Tongue (tissue), 2 donors: ENCODE measurements around the gene GPC5. TPM values are rescaled to one million over a fixed set of nuclear protein-coding genes. Genes with fewer than 3 reads are reported as not detected.
"Not testable (repeated sequence)": the region's sequence is repeated elsewhere in the genome, so short reads cannot be mapped to it uniquely, and the experiment has no call there.

Source experiments
- DNase-seq: peaks from one replicate; pipeline ENCODE4 v3.0.0-alpha.2; 2015
- total RNA-seq: library from RNA; depleted of rRNA; stranded (reverse); fragments of >200 nt; gene quantifications from one replicate; pipeline ENCODE4 v1.2.3, GENCODE V29; 2014

The GPC5 gene
- total RNA-seq = 5.4 TPM

DNA sequence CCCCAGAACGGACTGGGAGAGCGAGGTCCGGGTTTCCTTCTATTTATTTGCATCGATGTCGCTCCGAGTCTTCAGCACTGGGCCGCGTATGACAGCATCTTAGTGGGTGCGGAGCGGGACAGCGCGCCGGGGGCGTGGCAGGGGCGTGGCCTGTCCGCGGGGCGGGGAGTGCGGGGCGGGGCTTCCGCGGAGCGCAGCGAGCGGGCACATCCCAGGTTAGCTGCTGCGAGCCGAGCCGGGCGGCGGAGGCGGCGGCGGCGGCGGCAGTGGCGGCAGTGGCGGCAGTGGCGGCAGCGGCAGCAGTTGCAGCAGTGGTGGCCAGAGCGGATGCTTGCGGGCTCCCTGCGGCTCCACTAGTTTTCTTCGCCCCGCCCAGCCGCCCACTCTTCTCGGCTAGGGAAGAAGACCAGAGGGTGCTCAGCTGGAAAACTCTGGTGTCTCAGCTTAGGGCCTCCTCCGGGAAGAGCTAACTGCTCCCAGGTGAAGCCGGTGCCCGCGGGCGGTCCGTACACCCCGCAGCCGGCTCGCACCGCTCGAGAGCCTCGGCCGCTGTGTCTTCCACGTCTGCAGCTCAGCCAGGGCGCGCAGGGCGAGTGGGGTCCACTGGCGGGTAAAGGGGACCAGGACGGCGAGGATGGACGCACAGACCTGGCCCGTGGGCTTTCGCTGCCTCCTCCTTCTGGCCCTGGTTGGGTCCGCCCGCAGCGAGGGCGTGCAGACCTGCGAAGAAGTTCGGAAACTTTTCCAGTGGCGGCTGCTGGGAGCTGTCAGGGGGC is at the start of gene GPC5:
Gene GPC5 (plus strand): TSS at position 209 of the 776 bp plus-strand sequence.
- peak; percentile 83 for DNase-seq

DNA sequence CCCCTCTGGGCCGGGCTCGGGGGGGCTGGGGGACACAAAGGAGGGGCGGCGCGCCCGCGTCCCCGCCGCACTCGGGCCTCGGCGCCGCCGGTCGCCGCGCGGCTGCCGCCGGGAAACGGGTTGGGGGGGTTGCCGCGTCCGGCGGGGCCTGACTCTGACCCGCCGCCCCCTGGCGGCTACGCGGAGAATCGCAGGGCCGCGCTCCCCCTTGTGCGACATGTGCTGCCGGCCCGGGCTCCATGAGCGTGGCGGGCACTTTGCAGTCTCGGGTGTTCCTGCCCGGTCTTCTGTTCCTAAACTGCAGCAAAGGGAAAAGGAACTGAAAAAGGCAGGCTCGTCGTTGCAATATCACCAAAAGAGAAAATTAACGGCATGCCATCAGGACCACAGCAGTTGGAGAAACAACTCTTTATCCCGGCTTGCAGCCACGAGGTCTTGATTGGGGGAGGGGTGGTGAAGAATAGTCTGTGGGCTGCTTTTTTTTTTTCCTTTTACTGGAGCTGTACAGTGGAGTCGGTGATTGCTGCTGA is 49.5 kb upstream of the GPC5 start:
- DNase-seq = peak; percentile 95

DNA sequence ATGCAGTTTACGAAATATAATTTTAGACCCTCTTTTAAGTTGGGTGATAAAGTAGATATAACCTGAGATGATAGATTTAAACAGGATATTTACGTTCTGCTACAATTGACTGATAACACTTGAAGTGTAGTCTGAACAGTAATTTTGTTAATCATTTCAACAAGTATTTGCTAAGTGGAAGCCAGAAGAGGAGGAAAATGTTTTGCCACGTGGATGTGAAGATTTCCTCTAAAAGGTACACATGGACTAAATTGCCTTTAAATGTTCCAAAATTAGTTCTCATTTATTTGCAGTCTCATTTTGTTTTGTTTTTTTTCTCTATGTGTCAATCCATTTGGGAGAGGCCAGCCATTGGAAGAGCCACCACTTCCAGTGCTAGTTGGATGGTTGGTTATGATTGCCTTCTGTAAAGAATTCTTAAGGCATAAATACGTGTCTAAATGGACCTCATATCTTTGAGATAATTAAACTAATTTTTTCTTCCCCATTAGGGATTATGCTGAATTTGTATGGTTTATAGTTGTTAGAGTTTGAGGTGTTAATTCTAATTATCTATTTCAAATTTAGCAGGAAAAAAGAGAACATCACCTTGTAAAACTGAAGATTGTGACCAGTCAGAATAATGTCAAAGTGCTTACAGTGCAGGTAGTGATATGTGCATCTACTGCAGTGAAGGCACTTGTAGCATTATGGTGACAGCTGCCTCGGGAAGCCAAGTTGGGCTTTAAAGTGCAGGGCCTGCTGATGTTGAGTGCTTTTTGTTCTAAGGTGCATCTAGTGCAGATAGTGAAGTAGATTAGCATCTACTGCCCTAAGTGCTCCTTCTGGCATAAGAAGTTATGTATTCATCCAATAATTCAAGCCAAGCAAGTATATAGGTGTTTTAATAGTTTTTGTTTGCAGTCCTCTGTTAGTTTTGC is 48.2 kb upstream of the GPC5 start:
- peak; percentile 10 for DNase-seq

GRCh38 chr13:91351123-91351522 is 47.3 kb upstream of the GPC5 start:
- no peak for DNase-seq

- DNase-seq = no peak
Observed at GRCh38 chr13:91351980-91352379, 46.4 kb upstream of the GPC5 start.

DNA sequence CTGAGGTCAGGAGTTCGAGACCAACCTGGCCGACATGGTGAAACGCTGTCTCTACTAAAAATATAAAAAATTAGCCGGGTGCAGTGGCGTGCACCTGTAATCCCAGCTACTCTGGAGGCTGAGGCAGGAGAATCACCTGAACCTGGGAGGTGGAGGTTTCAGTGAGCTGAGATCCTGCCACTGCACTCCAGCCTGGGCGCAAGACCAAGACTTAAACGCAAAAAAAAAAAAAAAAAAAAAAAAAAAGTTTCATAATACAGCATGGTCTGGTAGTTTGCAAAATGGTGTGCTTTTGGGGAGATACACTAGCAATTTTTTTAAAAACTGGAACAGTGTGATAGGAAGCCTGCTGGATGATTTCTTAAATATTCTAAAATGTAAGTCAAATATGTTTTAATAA is 45.5 kb upstream of the GPC5 start:
- not testable (repeated sequence) for DNase-seq

DNA sequence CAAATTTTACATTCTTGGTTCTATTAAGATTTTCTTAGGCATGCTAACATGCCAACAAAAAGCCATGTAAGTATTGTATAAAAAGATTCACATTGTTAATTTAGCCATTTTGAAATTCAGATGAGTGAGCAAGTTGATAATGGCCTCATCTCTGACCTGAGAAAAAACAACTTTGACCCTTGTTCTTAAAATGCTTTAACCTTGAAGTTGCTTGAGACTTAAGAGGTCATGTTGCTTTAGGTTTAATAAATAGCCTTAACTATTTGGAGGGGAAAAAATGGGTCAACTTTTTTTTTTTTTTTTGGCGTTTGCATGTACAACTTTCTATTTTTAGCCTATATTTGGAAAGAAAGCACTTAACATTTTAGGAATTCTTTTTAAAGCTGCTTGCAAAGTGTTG is 44.9 kb upstream of the GPC5 start:
- DNase-seq = no peak

GRCh38 chr13:91355099-91355825 is 43.2 kb upstream of the GPC5 start:
- DNase-seq = no peak

DNA sequence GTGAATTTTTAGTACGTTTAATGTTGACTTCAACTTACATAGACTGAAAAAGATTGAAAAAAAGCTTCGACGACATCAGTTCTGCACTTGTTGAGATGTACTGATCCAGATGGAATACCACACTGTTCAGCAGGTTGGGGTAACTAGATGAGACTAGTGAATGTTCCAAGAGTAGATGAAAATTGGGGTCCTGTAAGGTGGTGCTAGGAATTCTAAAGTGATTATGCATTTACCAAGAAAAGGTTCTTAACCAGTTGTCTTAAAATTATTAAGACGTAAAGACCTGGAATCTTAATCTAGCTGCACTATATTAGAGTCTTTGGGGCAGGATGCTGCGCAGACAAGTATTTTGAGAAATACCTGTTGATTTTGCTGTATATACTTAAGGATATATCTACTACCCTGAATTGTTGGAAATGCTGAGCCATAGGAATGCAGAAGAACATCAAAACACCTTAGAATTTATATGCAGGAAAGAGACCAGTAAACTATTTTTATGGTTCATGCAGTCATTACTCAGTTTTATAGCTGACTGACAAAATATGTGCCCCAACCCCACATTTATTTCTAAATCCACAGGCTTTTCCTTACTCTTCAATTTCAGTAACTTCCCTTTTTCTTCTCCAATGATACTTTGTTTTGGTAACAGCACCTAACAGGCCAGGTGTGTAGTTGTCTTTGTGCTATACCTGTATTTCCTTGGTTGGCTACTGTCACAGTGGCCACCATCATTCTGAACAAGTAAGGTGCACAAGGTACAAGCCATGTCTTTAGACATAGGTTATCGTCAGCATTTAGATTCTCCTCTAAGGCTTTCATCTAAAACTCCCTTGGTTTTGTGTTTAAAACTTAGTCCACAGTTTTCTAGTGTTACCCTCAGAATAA is 42.4 kb upstream of the GPC5 start:
- DNase-seq = no peak

GRCh38 chr13:91356919-91357612 is 41.4 kb upstream of the GPC5 start:
- no peak for DNase-seq

DNA sequence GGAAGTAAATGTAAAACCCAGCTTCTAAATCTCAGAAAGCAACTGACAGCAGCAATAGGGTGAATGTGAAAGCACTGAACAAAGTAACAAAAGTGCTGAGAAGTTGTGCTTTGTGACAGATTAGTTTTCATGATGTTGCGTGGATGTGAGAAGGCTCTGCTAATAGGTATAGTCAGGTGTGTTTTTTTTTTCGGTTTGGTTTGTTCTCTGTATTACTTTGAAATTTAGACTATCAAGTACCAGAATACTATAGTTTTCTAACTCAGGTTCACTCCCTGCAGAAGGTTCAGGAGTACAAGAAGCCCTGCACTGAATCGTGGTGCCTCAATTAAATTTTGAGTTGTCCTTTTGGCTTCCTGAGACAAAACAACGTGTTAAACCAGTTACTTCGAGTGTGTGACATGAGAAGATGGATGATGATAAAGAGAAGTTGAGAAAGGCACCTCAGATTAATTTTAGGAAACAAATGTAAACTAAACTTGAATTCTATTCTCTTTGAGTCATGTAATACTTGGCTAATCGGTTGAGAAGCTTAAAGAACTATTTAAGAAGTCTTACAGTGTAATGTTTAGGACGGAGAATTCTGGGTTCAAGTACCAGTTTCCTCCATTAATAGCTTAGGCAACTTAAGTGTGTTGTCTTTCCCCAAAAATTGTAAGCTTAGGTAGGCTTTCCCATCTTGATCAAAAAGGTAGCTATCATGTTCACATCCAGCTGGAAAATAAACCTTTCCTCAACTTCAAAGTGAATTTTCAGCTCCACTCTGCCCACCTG is 40.6 kb upstream of the GPC5 start:
- DNase-seq = no peak

DNA sequence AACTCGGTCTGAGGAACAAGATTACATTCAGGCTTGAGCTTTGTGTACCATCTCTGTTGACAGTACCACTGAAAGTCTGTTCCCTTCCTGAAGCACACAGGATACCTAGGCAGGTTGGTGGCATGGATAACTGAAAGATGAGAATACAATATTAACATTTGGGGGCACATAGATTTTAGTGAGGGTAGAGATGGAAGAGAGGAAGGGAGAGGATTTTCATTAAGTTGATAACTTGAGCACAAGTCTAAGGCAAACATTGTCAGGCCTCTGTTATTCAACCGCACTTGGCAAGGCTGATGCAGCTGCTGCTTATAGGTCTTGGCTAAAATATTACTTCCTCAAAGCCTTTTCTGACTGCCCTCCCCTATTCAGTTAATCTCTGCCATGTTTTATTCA is 40.0 kb upstream of the GPC5 start:
- peak; percentile 27 for DNase-seq

GRCh38 chr13:91359111-91359510 is 39.3 kb upstream of the GPC5 start:
- DNase-seq = no peak

DNA sequence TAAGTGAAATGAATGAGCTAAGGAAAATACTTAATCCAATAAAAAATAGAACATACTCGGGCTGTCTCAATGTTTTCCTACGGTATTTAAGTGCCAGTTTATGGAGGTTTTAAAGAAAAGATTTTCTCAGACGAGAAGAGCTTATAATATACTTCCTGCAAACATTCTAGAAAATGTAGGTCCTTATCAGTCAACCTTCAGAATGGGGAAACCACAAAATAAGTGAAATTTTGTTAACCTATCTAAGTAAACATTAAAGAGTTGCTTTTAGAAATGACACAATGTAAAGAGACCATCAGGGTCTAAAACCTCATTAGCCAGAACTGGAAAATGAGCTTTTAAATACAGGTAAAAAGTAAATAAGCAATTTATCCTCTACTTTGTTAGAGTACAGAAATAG is 38.8 kb upstream of the GPC5 start:
- no peak for DNase-seq

- DNase-seq = no peak
Observed at GRCh38 chr13:91360246-91360751, 38.1 kb upstream of the GPC5 start.

DNA sequence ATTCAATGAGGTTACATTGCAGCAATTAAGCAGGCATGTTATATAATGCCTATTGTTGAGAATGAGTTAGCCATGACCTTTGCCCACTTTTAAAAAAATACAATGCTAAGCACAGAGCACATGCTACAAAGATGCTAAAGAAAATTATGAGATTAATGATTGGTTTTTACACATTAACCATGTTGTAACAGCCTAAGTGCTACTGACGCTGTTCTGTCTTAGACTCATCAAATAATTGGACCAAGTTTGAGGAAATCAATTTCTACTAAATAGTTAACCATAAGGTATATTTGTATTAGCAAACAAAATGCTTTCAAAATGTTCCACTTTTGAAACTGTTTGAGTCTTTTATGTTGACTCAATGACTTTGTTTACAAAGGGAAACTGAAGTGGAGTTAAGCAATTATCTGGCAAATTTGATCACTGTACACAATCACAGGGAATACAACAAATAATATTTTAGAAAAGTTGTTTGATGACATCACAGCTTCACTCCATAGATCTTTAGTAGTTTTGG is 36.6 kb upstream of the GPC5 start:
- no peak for DNase-seq

DNA sequence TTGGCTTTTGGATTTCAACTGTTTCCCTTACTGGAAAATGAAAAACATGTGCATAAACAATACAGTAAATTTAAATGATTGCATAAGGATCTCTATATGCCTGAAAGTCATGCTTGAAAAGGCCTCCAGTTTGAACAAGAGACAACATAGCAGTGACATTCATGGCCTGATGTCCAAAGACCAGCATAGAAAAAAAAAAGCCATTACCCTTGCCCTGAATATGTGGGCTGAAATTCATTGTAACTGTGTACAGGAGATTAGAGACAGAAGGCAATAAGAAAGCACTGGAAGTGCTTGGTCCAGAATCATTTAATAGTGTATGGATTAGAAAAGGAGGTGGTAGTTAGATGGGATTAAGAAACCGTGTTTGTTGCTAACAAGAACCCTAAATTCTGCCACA is 35.5 kb upstream of the GPC5 start:
- no peak for DNase-seq

DNA sequence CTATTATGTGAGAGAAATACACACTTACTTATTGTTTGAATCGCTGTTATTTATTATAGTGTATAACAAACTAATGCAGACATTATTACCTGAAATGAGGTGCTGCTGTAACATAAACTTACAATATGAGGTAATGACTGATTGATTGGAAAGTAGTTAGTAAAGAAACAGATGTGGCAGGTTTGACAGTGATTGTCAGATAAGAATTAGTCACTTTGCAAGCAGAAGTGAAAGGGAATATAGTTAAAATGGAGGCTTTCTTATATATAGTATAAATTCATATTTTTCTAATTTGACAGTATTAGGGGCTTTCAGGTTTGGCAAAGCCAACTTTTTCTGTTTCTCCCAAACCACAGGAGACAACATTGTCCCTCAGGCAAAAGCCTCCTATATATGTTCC is 30.3 kb upstream of the GPC5 start:
- DNase-seq = no peak

DNA sequence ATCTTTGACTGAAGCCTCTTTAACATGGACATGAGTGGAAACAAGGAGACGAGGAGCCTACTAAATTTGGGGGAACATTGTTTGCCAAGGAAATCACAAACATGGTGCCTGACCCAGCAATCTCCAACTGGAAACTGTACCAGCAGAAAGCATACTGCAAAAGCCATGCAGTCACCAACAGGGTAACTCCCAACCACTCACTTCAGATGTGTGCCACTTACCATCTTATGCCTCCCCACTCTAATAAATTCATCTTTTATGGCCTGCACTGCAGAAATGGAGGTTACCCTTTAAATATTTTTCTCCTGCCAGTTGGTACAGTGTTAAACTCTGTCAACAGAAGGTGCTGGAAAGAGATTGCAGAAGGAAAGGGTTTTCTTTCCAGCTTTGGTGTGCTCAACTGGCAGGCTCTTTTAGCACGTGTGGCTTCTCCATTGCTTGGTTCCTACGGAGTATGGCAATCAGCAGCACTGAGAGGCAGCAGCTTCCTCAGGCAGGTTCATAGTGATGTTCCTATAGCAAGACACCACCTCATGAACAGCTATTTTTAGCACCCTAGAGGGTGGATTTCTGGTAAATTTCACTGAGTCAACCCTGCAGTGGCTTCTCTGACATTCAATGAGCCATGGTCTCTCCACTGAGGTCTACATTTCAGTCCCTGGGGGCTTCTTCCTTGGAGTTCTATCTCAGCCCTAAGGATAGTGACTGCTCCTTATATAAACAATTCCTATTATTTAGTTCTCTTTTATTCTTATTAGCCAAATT is 29.6 kb upstream of the GPC5 start:
- DNase-seq = no peak
